ENCODE results near the gene GATC.
A peak's percentile ranks its signal among the peaks of the same experiment; 100 is the strongest.

The GATC gene

GRCh38 chr12:120445911-120446843 lies at the start of gene GATC, which contains the start of gene TRIAP1:
GATC (plus strand) TSS chr12:120446444; CDS start chr12:120446481, 37 bp downstream.
TRIAP1 (minus strand) TSS chr12:120446384; CDS start chr12:120446372, 12 bp downstream.
- peak; percentile 44 for DNase-seq

GRCh38 chr12:120397824-120398540 lies 48.3 kb upstream of the GATC start:
- DNase-seq, result no peak

DNA sequence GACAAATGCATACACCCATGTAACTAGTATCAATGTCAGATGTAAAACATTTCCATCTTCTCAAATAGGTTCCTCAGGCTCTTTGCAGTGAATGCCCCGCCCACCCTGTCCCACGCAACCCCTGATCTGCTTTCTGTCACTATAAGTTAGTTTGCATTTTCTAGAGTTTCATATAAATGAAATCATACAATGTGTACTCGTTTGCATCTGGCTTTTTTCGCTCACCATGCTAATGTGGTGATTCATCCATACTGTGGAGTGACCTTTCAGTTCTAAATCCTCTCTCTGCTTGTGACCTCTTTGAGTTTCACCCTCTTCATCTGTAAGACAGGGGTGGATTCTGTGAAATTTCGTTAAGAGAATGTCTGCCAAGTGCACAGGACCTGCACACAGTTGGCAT lies 46.7 kb upstream of the GATC start:
- no peak for DNase-seq

GRCh38 chr12:120402217-120402616 lies 44.0 kb upstream of the GATC start:
- peak; percentile 12 for DNase-seq

DNA sequence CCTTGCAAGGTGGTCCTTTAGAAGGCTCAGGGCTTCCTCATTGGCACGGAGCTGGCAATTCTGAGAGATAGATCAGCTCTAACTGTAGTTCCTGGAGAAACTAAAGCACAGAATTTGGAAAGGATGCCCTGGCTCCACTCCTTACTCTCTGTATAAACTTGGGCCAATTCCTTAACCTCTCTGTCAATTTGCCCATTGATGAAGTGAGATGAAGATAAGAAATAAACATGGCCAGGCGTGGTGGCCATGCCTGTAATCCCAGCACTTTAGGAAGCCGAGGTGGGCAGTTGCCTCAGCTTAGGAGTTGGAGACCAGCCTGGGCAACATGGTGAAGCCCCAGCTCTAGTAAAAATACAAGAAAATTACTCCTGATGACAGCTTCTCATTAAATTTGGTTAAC lies 42.4 kb upstream of the GATC start:
- no peak for DNase-seq

DNA sequence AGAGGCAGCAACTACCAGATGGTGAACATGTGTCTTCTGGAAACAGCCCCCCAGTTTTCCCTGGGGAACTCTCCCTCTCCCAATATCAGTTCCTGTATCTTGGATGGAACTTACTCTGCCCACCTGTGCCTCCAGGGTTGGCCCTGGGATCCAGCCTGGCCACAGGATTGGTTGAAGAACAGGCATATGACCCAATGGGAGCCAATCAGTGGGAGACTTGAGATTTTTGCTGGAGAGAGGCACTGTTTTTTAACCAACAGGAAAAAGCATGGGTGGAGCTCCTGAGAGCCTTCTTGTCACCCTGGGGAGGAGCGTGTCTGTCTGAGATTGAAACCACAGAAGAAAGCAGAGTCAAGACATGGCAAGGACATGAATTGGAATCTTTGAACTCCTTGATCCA lies 42.0 kb upstream of the GATC start:
- DNase-seq, result no peak

- DNase-seq, result no peak
Measured at GRCh38 chr12:120406069-120406468, 40.2 kb upstream of the GATC start.

DNA sequence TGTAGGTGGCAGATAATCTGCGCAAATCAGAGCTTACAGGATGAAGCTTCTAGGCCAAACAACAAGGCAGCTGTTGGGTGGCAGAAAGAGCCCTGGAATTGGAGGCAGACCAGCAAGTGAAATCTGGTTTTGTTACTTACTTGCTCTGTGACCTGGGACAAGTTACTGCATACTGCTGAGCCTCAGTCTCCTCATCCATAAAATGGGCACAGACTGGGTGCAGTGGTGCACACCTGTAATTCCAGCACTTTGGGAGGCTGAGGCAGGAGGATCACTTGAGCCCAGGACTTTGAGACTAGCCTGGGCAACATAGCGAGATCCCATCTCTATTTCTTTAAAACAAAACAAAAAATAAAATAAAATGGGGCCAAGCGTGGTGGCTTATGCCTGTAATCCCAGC lies 39.7 kb upstream of the GATC start:
- DNase-seq, result no peak

DNA sequence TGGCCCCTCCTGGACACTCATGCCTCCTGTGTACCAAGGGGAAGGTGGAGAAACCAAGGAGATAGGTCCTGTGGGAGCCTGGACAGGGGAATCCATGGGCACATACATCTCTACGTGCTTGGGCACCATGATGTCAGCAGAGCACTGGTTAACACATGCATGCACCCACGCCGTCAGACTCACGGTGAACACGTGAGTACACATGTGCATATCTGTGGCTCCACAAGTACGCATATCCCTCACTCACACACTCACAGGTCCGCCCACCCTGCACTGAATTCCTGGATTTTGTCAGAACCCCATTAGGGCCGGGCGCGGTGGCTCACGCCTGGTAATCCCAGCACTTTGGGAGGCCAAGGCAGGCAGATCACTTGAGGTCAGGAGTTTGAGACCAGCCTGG lies 37.5 kb upstream of the GATC start:
- no peak for DNase-seq

- DNase-seq, result no peak
Measured at GRCh38 chr12:120412421-120412820, 33.8 kb upstream of the GATC start.

DNA sequence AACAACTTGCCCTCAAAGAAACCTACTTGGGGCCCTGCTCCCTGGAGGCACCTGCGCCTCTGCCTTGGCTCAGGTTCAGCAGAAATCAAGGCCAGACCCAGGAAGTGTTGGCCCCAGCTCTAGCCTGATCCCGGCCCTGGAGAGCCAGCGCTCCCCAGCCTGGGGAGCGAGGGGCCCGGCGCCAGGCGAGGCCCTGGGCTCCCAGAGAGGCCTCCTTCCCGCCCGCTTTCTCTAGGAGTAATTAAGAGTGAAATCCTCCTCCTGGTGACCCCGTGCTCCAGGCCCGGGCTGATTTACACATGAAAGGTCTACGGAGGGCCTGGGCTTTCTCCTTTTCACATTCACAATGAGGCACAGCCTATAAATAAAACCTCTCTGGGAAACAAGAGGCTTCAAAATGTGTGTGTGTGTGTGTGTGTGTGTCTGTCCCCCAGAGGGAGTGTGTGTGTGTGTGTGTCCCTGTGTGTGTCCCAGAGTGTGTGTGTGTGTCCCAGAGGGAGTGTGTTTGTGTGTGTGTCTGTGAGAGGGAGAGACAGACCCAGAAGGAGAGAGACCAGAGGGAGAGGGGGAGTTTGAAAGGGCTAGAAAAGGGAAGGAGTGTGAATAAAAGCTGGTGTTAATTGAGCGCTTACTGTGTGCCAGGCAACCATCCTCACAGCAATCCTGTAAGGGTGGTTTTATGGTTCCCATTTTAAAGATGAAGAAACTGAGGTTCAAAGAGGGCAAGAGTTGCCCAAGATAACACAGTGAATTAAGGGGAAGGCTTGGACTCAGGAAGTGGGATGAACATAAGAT lies 32.1 kb upstream of the GATC start:
- peak; percentile 13 for DNase-seq

DNA sequence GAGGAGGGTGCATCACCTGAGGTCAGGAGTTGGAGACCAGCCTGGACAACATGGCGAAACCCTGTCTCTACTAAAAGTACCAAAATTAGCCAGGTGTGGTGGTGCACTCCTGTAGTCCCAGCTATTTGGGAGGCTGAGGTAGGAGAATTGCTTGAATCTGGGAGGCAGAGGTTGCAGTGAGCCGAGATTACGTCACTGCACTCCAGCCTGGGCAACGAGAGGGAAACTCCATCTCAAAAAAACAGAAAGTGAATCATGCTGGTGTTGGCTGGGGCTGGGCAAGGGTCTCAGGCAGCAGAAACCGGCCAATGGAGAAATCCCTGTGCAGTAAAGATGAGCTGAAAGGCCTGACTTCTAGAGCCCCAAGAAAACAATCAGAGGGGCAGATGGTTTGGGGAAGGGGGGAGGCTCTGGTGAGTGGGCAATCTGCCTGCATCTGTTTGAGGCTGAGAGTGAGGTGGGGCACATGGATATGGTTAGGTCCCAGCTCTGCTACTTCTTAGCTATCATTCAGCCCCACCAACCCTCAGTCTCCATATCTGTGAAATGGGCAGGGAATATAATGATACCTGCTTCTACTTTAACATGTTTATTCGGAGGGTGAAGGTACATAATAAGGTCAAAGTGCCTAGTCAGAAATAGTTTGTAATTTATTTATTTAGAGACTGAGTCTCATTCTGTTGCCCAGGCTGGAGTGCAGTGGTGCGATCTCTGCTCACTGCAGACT lies 29.6 kb upstream of the GATC start:
- no peak for DNase-seq

- DNase-seq, result no peak
Measured at GRCh38 chr12:120417917-120418580, 28.2 kb upstream of the GATC start.

- no peak for DNase-seq
Measured at GRCh38 chr12:120421701-120422100, 24.5 kb upstream of the GATC start.

DNA sequence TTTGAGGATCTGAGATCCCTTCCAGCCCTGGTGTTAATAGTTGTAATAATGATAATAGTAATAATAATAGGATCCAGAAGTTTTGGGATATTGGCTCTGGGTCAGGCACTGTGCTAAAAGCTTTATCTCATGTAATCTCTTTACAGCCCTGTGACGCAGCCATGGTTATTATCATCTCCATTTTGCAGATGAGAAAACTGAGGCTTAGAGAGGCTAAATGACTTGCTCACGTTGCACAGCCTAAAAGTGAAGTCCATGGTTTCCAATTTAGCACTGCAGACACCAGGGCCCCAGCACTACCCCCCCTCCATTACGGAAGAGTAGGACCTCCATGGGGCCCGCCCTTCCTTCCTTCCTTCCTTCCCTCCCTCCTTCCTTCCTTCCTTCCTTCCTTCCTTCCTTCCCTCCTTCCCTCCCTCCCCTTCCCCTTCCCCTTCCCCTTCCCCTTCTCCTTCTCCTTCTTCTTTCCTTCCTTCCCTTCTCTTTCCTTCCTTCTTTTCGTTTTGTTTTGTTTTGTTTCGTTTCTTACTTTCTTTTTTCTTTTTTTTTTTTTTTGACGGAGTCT lies 23.3 kb upstream of the GATC start:
- no peak for DNase-seq

DNA sequence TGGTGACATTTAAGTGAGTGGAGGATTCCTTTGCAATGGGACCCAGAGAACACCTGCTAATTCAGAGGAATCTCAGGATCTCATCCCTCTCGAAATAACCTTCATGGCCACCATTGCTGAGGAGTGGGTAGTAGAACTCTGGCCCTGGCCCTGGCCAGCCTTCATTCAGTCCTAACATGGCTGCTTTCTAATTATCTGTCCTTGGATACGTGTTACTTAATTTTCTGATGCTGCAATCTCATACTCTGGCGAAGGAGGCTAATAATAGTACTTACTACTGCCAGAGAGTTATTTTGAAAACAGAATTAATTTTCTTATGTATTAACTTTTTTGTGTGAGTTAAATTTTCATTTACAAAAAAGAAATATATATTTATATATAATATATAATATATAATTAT lies 20.4 kb upstream of the GATC start:
- DNase-seq, result no peak

GRCh38 chr12:120428597-120429229 lies 17.5 kb upstream of the GATC start:
- no peak for DNase-seq

- no peak for DNase-seq
Measured at GRCh38 chr12:120429368-120429767, 16.9 kb upstream of the GATC start.

DNA sequence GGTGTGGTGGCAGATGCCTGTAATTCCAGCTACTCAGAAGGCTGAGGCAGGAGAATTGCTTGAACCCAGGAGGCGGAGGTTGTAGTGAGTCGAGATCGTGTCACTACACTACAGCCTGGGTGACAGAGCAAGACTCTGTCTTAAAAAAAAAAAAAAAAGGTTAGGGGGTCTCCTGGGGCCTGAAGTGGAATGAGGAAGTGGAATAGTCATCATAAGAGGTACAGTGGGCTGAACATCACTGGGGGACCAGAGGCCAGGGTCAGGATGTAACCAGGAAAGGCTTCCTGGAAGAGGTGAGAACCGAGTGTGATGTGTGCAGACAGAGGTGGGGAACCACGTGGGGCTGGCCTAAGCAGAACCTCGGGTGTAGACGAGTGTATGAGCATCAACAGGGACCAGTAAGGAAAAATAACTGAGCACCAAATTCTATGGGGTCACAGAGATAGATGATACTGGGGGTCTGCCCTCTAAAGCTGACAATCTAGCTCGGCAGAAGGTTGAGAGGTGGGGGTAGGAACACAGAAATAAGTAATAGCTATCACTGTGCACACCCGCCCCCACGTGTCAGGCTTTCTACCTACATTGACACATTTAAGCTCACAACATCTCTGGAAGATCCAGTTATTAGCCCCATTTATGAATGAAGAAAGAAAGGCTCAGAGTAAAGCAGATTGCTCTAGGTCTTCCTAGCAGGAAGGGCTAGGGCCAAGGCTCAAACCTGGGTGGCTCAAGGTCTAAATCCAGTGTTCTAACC lies 13.3 kb upstream of the GATC start:
- DNase-seq, result no peak

Measured in DMS153 (cell line).